Hematopoietic multipotent progenitor cell treated with erythropoietin and hydrocortisone succinate and interleukin-3 and kit ligand, for 4 days (in vitro differentiated cells): ENCODE results near the gene PDGFD.

ENCODE experiments used
- DNase-seq: peaks from one replicate; pipeline ENCODE4 v3.0.0-alpha.2; 2015

The PDGFD gene

GRCh38 chr11:104142698-104143097 is 21.2 kb downstream of the PDGFD start:
- no peak for DNase-seq

GRCh38 chr11:104136861-104137260 is 27.1 kb downstream of the PDGFD start:
- no peak for DNase-seq

- no peak for DNase-seq
Measured at GRCh38 chr11:104134745-104135144, 29.2 kb downstream of the PDGFD start.

- no peak for DNase-seq
Measured at GRCh38 chr11:104130161-104130560, 33.8 kb downstream of the PDGFD start.

- DNase-seq = no peak
Measured at GRCh38 chr11:104129145-104129544, 34.8 kb downstream of the PDGFD start.

- DNase-seq = no peak
Measured at GRCh38 chr11:104127828-104128227, 36.1 kb downstream of the PDGFD start.

- no peak for DNase-seq
Measured at GRCh38 chr11:104126464-104126863, 37.5 kb downstream of the PDGFD start.

GRCh38 chr11:104124979-104125378 is 39.0 kb downstream of the PDGFD start:
- DNase-seq = no peak

GRCh38 chr11:104122836-104123235 is 41.1 kb downstream of the PDGFD start:
- DNase-seq = no peak

GRCh38 chr11:104122011-104122635 is 41.8 kb downstream of the PDGFD start:
- no peak for DNase-seq

GRCh38 chr11:104120493-104121137 is 43.3 kb downstream of the PDGFD start:
- peak; percentile 22 for DNase-seq

GRCh38 chr11:104118105-104118744 is 45.7 kb downstream of the PDGFD start:
- DNase-seq = peak; percentile 43

- DNase-seq = no peak
Measured at GRCh38 chr11:104113541-104113940, 50.4 kb downstream of the PDGFD start.

GRCh38 chr11:104106136-104106754 is 57.7 kb downstream of the PDGFD start:
- no peak for DNase-seq

GRCh38 chr11:104105155-104105554 is 58.8 kb downstream of the PDGFD start:
- no peak for DNase-seq

GRCh38 chr11:104104664-104105063 is 59.3 kb downstream of the PDGFD start:
- DNase-seq = no peak

- no peak for DNase-seq
Measured at GRCh38 chr11:104104201-104104600, 59.7 kb downstream of the PDGFD start.

- DNase-seq = no peak
Measured at GRCh38 chr11:104098555-104098954, 65.4 kb downstream of the PDGFD start.

GRCh38 chr11:104098132-104098531 is 65.8 kb downstream of the PDGFD start:
- no peak for DNase-seq

- no peak for DNase-seq
Measured at GRCh38 chr11:104096900-104097299, 67.0 kb downstream of the PDGFD start.

GRCh38 chr11:104095791-104096190 is 68.2 kb downstream of the PDGFD start:
- no peak for DNase-seq

GRCh38 chr11:104094576-104094975 is 69.4 kb downstream of the PDGFD start:
- DNase-seq = no peak

- DNase-seq = no peak
Measured at GRCh38 chr11:104093426-104094280, 70.3 kb downstream of the PDGFD start.
